Ishikawa (cell line): ENCODE results near the gene CYP20A1.

Experiments used
- EGR1 ChIP-seq: IDR thresholded peaks from 2 replicates; pipeline ENCODE4 v1.6.1; 2012
- EP300 ChIP-seq: IDR thresholded peaks from 2 replicates; pipeline ENCODE4 v1.6.1; 2012; ENCODE audit warnings: borderline replicate concordance
- RAD21 ChIP-seq: IDR thresholded peaks from 2 replicates; pipeline ENCODE4 v1.6.1; 2012; ENCODE audit warnings: low read depth
- TAF1 ChIP-seq: IDR thresholded peaks from 2 replicates; pipeline ENCODE4 v1.6.1; 2012; ENCODE audit warnings: low read depth, mild to moderate bottlenecking
- TCF12 ChIP-seq: IDR thresholded peaks from 2 replicates; pipeline ENCODE4 v1.6.1; 2012; ENCODE audit warnings: low read depth
- ZBTB7A ChIP-seq: IDR thresholded peaks from 2 replicates; pipeline ENCODE4 v1.6.1; 2012; ENCODE audit warnings: low read depth
- TF ChIP-seq, protein P1 (sequence below): IDR thresholded peaks from 2 replicates; pipeline ENCODE4 v1.6.1; 2012
- TF ChIP-seq, protein P2 (sequence below): IDR thresholded peaks from 2 replicates; pipeline ENCODE4 v1.6.1; 2012; ENCODE audit warnings: low read depth, mild to moderate bottlenecking
- TF ChIP-seq, protein P3 (sequence below): IDR thresholded peaks from 2 replicates; pipeline ENCODE4 v1.6.1; 2012

DNA sequence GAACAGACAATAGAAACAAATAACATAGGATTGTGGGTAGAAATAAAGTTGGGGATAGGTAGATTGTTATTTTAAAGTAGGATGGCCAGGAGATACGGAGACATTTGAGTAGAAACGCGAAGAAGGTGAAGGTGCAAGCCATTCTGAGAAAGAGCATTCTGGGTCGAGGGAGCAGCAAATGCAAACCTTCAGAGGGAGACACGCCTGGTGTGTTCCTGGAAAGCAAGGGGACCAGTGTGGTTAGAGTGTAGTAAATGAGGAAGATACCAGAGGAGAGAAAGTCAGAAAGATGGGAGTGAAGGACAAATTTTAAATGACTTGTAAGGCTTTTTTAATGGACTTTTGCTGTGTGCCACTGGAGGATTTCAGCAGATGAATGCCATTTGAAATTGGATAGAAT lies 1.7 kb downstream of the CYP20A1 start:
- TF ChIP-seq EP300 = no peak
- TF ChIP-seq, protein P1, sequence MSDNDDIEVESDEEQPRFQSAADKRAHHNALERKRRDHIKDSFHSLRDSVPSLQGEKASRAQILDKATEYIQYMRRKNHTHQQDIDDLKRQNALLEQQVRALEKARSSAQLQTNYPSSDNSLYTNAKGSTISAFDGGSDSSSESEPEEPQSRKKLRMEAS = no peak
- no peak for TF ChIP-seq RAD21
- TF ChIP-seq, protein P2, sequence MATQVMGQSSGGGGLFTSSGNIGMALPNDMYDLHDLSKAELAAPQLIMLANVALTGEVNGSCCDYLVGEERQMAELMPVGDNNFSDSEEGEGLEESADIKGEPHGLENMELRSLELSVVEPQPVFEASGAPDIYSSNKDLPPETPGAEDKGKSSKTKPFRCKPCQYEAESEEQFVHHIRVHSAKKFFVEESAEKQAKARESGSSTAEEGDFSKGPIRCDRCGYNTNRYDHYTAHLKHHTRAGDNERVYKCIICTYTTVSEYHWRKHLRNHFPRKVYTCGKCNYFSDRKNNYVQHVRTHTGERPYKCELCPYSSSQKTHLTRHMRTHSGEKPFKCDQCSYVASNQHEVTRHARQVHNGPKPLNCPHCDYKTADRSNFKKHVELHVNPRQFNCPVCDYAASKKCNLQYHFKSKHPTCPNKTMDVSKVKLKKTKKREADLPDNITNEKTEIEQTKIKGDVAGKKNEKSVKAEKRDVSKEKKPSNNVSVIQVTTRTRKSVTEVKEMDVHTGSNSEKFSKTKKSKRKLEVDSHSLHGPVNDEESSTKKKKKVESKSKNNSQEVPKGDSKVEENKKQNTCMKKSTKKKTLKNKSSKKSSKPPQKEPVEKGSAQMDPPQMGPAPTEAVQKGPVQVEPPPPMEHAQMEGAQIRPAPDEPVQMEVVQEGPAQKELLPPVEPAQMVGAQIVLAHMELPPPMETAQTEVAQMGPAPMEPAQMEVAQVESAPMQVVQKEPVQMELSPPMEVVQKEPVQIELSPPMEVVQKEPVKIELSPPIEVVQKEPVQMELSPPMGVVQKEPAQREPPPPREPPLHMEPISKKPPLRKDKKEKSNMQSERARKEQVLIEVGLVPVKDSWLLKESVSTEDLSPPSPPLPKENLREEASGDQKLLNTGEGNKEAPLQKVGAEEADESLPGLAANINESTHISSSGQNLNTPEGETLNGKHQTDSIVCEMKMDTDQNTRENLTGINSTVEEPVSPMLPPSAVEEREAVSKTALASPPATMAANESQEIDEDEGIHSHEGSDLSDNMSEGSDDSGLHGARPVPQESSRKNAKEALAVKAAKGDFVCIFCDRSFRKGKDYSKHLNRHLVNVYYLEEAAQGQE = no peak
- no peak for TF ChIP-seq ZBTB7A
- TF ChIP-seq, protein P3, sequence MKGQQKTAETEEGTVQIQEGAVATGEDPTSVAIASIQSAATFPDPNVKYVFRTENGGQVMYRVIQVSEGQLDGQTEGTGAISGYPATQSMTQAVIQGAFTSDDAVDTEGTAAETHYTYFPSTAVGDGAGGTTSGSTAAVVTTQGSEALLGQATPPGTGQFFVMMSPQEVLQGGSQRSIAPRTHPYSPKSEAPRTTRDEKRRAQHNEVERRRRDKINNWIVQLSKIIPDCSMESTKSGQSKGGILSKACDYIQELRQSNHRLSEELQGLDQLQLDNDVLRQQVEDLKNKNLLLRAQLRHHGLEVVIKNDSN = no peak
- TF ChIP-seq EGR1 = no peak
- TF ChIP-seq TCF12 = no peak
- no peak for TF ChIP-seq TAF1
